ENCODE measurements around the gene CDT1.

CDT1 gene

DNA sequence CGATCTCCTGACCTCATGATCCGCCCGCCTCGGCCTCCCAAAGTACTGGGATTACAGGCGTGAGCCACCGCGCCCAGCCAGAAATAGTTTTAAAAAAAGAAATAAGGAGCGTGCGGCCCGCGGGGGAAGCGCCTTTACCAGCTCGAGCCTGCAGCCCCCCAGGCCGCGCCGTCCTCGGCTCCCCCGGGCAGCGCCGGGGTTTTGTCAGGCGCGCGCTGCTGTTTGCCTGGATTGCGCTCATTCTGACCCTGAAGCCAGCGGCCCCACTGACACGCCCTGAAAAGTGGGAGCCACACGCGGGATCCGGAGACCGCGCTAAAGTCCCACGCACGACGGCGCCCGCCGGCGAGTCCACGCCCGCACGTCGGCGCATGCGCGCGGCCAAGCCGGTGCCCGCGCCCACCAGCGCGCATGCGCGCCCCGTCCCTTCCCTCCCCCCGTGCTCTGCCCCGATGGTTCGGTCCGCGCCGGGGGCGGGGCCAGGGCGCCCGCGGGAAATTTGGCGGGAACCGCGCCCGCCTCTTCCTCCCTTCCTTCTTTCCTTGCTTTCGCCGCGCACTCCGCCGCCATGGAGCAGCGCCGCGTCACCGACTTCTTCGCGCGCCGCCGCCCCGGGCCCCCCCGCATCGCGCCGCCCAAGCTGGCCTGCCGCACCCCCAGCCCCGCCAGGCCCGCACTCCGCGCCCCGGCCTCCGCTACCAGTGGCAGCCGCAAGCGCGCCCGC lies at the start of gene CDT1:
Gene CDT1 (plus strand): TSS at position 526 of the 724 bp plus-strand sequence. CDS start 43 bp downstream, at position 569.
- peak within 1 kb of the TSS; percentile 87 for H3K27ac Mint-ChIP-seq
- peak; percentile 90 for DNase-seq
- H3K4me1 Mint-ChIP-seq, result peaks cover 21% of the 10 kb centered on the region
- H3K4me3 Mint-ChIP-seq, result peak within 1 kb of the TSS; percentile 80
- H3K36me3 Mint-ChIP-seq (ENCODE audit: low read depth), result peaks cover 14% of the 10 kb centered on the region
- H3K9me3 Mint-ChIP-seq, result no peaks in the 10 kb centered on the region
- peak; percentile 13 for ATAC-seq
- H3K27me3 Mint-ChIP-seq, result no peaks in the 10 kb centered on the region

DNA sequence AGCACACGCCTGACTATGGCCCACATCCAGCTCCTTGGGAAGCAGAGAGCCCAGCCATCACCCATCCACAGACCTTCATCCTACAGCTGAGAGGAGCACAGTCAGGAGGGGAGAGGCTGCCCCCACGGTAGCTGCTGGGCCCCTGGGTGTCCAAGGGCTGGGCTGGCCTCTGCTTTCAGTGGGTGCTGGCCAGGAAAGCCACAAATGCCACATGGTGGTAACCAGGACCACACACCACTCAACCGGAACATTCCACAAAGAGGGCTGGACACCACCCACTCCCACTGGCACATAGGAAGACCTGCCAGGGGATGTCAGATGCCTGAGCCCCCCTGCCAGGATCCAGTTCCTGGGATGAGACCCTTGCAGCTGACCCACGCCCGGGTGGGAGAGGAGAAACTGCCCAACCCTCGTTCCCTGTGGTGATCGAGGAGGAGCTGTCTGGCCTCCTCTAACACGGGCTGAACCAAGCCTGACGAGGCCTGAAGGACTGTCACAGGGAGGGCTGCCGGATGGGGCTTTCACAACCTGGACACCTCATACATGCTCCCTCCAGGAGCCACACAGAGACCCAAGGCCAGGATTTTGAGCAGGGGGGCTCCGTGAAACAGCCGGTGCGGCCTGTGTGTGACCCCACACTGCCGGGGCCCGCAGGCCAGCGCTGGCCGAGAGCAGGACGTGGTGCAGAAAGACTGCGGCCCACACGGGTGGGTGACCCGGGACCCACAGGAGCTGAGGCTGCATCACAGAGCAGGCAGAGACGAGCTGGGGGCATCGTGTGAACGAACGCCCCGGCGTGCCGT lies 49.3 kb upstream of the CDT1 start:
- H3K27me3 Mint-ChIP-seq, result no peaks in the 10 kb centered on the region
- DNase-seq, result no peak
- ATAC-seq, result no peak
- no peak overlapping the region for H3K4me3 Mint-ChIP-seq
- H3K27ac Mint-ChIP-seq, result no peak overlapping the region
- peaks cover 4% of the 10 kb centered on the region for H3K4me1 Mint-ChIP-seq
- H3K9me3 Mint-ChIP-seq, result no peaks in the 10 kb centered on the region
- H3K36me3 Mint-ChIP-seq (ENCODE audit: low read depth), result no peaks in the 10 kb centered on the region

DNA sequence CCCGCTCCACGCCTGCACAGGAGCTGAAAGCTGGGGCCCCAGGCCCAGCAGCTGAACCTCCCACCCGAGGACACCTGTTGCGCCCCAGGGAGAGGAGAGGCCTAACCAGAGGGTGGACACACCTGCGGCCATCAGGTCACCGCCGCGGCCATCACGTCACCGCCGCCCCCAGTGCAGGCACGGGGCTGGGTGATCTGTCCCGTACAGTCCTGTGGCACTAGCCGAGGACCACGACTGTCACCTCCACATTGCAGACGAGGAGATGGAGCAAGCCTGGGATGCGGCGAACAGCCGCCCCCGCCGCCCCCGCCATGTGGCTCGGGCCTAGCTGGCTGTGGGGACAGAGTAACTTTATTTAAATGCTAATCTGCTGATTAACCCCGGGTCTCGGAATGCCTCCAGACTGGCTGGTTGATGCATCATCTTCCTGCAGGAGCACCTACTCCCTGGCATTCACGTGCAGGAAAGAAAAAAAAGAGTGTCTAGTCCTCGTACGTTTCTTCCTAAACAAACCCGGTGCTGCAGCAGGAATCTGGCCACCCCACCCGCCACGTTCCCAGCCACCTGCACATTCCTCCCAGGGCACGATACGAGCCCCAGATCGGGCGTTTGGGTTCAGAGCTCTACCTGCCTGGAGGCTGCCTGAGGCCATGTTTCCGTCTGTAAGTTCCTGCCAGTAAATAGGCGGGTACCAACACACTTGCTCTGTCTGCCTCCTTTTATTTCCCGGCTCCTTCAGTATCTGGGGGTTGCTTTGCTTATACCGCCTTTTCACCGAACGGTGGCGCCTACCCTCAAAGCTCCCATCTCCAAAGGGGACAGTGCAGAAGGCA lies 48.5 kb upstream of the CDT1 start:
- Mint-ChIP-seq H3K9me3 (no peaks in the 10 kb centered on the region), H3K27me3 (no peaks in the 10 kb centered on the region)
- no peak for DNase-seq

DNA sequence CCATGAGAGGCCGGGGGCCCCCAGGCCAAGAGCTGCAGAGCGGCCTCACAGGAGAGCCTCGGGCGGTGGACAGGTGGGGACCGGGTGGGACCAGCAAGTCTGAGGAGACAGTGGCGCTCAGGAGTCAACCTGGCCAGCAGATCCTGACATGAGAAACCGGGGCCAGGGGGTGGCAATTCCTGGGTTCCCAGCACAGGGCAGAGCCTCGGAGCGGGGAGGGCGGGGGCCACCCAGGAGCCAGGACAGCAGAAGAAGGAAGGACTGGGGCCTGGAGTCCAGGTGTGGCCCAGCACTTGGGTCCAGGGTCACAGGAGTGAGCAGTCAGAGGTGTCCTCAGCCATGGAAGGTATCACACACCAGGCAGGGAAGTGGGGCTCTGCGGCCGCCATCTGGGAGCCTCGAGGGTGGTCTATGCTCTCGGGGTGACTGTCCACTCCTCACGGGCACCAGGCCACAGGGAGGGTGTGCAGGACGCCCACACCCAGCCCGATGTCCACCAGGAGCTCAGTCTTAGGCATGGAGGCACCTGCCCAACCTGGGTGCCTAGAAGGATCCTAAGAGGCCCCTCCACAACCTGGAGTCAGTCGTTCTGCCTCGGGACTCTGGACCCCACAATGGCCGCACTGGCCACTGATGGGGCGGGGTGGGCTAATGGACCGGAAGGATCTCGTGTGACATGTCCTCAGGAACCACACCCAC lies 47.7 kb upstream of the CDT1 start:
- ATAC-seq (no peak), DNase-seq (no peak)
- Mint-ChIP-seq H3K27me3 (no peaks in the 10 kb centered on the region), H3K9me3 (no peaks in the 10 kb centered on the region), H3K4me1 (peaks cover 9% of the 10 kb centered on the region), H3K4me3 (no peak overlapping the region), H3K36me3 (ENCODE audit: low read depth) (no peaks in the 10 kb centered on the region), H3K27ac (no peak overlapping the region)

More for the DNA sequence above, 48.5 kb upstream of the CDT1 start:
- Mint-ChIP-seq H3K36me3 (ENCODE audit: low read depth) (no peaks in the 10 kb centered on the region), H3K27ac (no peak overlapping the region), H3K4me3 (no peak overlapping the region), H3K4me1 (peaks cover 7% of the 10 kb centered on the region)
- ATAC-seq, result no peak

DNA sequence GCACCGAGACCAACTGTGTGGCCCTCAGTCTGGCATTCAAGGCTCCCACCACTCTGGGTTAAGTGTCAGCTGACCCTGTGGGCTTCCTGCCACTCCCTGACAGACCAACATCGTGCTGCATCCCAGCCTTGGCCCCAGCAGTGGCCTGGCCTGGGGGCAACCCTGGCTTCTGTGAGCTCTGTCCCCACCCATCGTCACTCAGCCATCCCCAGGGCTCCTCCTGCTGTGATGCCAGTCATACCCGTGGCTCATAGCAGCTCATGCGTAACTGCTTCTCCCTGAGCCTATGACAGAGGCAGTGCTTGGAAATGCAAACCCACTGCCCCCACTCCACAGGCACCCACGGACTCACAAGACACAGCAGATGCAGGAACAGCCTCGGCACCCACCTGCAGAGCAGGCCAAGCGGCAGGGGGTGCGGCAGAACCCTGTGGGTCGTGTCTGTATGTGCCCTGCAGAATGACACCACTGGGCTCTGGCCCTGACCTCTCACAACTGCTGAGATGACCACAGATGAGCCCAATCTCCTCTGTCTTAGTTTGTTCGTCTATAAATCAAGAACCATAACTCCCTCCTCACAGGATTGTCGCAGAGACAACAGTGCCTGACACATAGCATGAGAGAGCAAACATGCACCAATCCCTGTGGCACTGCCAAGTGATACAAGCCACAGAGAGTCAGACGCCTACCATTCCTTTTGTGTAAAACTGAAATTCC lies 45.2 kb upstream of the CDT1 start:
- DNase-seq, result no peak
- Mint-ChIP-seq H3K27me3 (no peaks in the 10 kb centered on the region), H3K36me3 (ENCODE audit: low read depth) (peaks cover 2% of the 10 kb centered on the region), H3K27ac (no peak overlapping the region), H3K4me1 (peaks cover 11% of the 10 kb centered on the region), H3K9me3 (no peaks in the 10 kb centered on the region), H3K4me3 (no peak overlapping the region)
- ATAC-seq, result no peak

DNA sequence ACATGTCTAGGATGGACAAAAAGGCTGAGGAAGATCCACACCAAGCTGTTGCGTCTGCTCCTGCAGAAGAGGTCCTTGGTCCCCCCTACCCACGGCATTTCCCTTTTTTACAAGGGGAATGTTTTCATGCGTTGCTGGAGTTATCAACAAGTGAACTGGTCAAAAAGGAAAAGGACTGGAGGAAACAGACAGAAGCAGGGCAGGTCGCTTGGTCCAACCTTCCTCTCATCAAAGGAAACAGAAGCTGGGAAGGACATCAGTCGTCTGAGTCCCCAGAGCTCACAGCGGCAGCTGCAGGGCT lies 44.7 kb upstream of the CDT1 start:
- Mint-ChIP-seq H3K4me3 (no peak overlapping the region), H3K4me1 (peaks cover 12% of the 10 kb centered on the region), H3K9me3 (no peaks in the 10 kb centered on the region), H3K27ac (no peak overlapping the region), H3K36me3 (ENCODE audit: low read depth) (peaks cover 3% of the 10 kb centered on the region), H3K27me3 (no peaks in the 10 kb centered on the region)
- DNase-seq (no peak), ATAC-seq (no peak)

DNA sequence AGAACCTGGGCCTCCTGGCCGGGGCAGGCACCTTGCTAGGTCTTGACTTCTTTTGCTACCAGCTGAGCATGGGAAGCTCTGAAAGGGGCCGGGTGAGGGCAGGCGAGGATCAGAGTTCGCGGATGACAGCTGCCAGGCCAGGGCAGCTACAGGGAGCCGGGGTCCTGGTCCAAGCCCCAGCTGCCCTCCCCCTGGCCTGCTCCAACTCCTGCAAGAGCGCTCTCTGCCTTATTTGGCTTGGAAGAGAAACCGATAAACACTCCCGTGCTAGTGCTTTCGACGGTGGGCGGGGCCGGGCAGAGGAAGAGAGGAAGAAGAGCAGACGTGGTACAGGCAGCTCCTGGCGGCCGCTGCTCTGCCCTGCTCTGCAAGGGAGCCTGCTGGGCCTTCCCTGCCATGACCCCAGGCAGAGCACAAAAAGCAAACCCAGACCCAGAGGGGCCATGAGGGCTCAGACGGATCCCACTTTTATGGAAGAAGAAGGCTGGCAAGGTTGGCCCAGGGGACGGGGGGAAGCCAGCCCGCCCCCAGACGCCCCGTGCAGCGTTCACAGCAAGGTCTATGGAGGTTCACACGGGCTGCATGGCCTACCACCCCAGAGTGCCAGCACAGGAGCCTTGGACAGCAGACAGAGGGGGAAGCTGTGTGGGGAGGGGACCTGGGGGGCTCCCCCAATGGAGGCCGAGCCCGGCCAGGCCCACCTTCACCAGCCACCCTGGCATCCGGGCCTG lies 44.2 kb upstream of the CDT1 start:
- Mint-ChIP-seq H3K4me3 (no peak overlapping the region), H3K4me1 (peaks cover 12% of the 10 kb centered on the region)

DNA sequence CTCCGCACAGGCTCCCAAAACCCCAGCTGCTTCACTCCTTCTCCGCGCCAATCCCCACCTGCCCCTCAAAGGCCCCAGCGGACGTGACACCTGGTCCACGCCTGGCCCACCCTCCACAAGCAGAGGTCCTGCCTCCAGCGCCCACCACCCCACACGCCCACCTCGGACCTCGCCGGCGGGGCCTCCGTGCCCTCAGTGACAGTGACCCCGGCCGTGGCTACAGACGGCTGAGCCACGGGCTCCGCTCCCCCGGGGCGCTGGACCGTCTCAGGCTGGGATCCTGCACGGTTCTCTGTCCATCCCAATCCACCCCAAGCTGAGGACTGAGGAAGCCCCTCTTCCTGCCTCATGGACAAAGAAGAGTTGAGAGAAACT lies 43.6 kb upstream of the CDT1 start:
- no peaks in the 10 kb centered on the region for H3K9me3 Mint-ChIP-seq
- H3K27me3 Mint-ChIP-seq, result no peaks in the 10 kb centered on the region
- peaks cover 12% of the 10 kb centered on the region for H3K4me1 Mint-ChIP-seq
- DNase-seq, result no peak
- no peak overlapping the region for H3K27ac Mint-ChIP-seq
- peaks cover 3% of the 10 kb centered on the region for H3K36me3 Mint-ChIP-seq (ENCODE audit: low read depth)
- no peak for ATAC-seq
- H3K4me3 Mint-ChIP-seq, result no peak overlapping the region

More for the DNA sequence above, 44.2 kb upstream of the CDT1 start:
- H3K9me3 Mint-ChIP-seq, result no peaks in the 10 kb centered on the region
- H3K36me3 Mint-ChIP-seq (ENCODE audit: low read depth), result peaks cover 3% of the 10 kb centered on the region
- DNase-seq, result peak; percentile 14
- no peak overlapping the region for H3K27ac Mint-ChIP-seq
- no peaks in the 10 kb centered on the region for H3K27me3 Mint-ChIP-seq
- no peak for ATAC-seq

DNA sequence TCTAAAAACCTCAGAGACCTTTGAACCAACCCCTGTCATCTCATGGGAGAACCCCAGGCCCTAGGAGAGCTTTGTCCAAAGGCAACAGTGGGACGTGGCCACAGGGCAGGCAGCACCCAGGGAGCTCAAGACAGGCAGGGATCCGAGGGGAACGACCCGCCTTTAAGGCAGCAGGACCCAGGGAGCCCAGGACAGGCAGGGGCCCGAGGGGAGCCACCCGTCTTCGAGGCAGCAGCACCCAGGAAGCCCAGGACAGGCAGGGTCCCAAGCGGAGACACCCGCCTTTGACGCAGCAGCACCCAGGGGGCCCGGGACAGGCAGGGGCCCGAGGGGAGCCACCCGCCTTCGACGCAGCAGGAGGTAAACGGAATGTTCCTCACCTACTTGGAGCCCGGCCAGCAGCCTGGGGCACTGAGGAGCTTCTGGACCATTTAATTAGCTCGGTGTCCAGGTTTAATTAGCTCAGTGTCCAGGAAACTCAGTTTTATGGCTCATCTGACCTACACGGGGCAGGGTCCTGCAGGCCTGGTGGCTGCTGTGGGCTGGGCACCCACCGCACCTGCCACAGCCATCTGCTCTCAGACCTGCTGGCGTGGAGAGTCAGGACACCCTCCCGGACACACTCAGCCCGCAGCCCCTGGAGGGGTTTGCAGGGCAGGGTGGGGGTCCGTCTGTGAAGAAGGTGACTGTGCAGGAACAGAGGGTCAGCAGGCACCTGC lies 43.0 kb upstream of the CDT1 start:
- Mint-ChIP-seq H3K36me3 (ENCODE audit: low read depth) (peaks cover 3% of the 10 kb centered on the region), H3K27me3 (no peaks in the 10 kb centered on the region), H3K4me3 (no peak overlapping the region), H3K4me1 (peaks cover 12% of the 10 kb centered on the region), H3K9me3 (no peaks in the 10 kb centered on the region), H3K27ac (no peak overlapping the region)
- DNase-seq (no peak), ATAC-seq (no peak)

DNA sequence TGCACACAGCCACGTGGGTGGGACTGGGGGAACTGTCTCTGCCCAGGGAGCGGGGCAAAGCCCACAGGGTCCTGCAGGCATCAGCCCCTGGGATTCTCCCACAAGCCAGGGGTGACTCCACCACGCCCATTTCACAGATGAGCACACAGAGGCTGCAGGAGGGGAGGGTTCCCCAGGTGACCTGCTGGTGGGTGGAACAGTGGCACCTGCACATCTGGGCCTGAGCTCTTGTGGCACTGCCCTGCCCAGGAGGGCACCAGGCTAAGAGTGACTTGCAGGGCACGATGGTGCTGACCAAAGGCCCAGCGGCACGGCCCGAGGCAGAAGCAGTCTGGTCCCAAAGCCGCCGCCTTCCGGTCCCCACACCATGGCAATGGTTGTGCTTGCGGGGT lies 42.5 kb upstream of the CDT1 start:
- H3K27me3 Mint-ChIP-seq, result no peaks in the 10 kb centered on the region
- DNase-seq (no peak), ATAC-seq (no peak)
- no peak overlapping the region for H3K4me3 Mint-ChIP-seq
- H3K4me1 Mint-ChIP-seq, result peaks cover 16% of the 10 kb centered on the region
- H3K9me3 Mint-ChIP-seq, result no peaks in the 10 kb centered on the region
- H3K36me3 Mint-ChIP-seq (ENCODE audit: low read depth), result peaks cover 3% of the 10 kb centered on the region
- no peak overlapping the region for H3K27ac Mint-ChIP-seq

DNA sequence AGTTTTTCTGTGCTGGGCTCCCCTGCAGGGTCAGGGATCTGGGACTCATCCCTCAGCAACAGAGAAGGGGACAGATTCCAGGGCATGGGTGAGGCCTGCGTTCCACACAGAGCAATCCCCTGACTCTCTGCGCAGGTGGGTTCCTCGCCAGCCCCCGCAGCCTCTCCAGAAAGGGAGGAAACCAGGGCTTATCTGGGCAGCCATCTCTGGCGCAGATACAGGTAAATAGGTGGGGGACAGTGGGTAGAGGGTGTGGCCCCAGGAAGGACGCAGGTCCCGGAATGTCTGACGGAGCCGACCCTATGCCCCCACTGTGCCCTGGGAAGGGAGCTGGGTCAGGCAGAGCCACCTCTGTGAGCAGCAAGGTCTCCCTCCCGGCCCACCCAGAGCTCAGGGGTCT lies 41.8 kb upstream of the CDT1 start:
- H3K27me3 Mint-ChIP-seq, result no peaks in the 10 kb centered on the region
- H3K4me3 Mint-ChIP-seq, result no peak overlapping the region
- peaks cover 22% of the 10 kb centered on the region for H3K4me1 Mint-ChIP-seq
- H3K36me3 Mint-ChIP-seq (ENCODE audit: low read depth), result peaks cover 3% of the 10 kb centered on the region
- ATAC-seq, result no peak
- no peak for DNase-seq
- no peaks in the 10 kb centered on the region for H3K9me3 Mint-ChIP-seq
- no peak overlapping the region for H3K27ac Mint-ChIP-seq

DNA sequence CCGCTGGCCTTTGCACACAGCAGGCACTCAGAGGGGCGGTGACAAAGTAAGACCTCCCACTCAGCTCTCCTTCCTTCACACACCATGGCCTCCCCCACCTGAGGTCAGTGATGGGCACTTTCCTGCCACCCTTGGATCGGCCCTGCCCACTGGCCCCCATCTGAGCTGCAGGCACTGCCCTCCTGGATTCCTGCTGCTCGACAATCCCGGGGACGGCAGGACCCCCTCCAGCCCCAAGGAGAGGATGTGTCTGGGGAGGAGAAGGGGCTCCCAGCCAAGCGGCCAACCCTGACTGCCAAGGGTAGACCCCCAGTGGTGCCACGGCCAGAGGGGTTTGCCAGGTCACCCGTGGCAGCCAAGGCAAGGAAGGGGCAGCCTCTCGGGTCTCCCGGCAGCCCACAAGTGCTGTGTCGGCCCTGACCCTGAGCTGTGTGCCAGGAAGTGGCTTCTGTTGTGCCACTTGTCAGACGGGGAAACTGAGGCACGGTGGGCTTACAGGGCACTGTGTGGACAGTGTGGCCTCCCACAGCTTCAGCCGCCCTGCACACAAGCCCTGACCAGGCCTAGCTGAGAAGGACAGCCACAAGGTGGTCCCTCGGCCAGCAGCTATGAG lies 41.2 kb upstream of the CDT1 start:
- H3K36me3 Mint-ChIP-seq (ENCODE audit: low read depth), result peaks cover 3% of the 10 kb centered on the region
- ATAC-seq (no peak), DNase-seq (no peak)
- no peak overlapping the region for H3K27ac Mint-ChIP-seq
- no peaks in the 10 kb centered on the region for H3K27me3 Mint-ChIP-seq
- no peaks in the 10 kb centered on the region for H3K9me3 Mint-ChIP-seq
- H3K4me3 Mint-ChIP-seq, result no peak overlapping the region
- H3K4me1 Mint-ChIP-seq, result peaks cover 28% of the 10 kb centered on the region

Data from activated naive CD8-positive, alpha-beta T cell treated with anti-CD3 and anti-CD28 coated beads, Interleukin-2, amount 50 U/mL, for 24 hours (primary cell).